Astrocyte of the hippocampus (primary cell): ENCODE measurements around the gene WNT4.

ENCODE experiments used
- DNase-seq: peaks from one replicate; pipeline ENCODE4 v3.0.0; 2011; ENCODE audit warnings: low read depth, low spot score

Gene WNT4

DNA sequence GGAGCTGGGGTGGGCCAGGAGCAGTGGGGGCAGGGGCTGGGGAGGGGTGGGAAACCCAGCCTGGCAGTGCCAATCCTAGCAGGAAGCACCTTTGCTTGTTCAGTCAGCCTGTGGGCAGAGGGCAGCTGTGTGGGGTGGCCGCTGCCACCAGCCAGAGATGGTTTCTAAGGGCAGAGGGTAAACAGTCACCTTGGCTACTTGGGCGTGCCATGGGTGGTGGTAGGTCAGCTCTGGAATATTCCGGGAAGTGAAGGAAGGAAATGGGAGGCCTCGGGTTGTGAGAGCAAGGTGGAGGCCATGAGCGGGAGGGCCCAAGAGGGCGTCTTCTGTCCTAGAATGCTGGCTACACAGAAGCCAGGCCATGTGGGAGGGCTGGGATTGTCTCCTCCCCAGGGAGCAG is 20.7 kb upstream of the WNT4 start:
- DNase-seq = no peak

DNA sequence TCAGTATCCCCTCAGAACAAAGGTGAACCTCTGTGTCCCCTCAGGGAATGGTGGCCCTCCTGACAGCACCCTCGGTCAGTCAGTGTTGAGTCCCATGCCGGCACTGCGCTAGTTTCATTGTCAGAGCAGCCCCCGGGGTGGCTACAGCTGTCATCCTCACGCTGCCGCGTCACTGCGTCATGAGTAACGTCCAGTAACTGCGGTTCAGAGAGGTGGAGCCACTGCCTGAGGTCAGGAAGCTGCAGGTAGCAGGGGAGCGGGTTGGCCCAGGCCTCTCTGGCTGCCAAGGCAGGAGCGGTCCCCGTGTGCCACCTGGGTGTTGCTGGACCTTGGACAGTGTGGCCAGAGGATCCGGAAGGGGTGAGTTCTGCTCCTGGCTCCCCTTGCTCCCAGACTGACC is 20.2 kb upstream of the WNT4 start:
- no peak for DNase-seq

DNA sequence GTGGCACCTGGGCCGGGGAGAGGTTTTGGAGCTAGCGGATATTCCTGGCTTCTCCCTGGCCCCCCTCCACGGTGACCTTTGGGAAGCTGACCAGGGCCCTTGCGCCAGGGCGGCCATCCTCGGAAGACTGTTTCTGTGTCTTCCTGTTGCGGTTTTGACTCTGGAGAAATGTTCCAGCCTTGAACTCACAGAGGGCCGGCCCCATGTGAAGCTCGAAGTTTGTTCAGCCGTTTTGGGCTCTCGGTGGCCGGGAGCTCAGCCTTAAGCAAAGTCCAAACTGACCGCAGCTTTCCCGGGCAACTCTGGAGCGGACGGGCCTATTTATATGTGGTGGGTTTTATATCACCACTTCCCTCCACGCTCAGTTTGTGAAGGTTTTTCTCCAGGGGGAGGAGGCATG is 17.0 kb upstream of the WNT4 start:
- DNase-seq = no peak

DNA sequence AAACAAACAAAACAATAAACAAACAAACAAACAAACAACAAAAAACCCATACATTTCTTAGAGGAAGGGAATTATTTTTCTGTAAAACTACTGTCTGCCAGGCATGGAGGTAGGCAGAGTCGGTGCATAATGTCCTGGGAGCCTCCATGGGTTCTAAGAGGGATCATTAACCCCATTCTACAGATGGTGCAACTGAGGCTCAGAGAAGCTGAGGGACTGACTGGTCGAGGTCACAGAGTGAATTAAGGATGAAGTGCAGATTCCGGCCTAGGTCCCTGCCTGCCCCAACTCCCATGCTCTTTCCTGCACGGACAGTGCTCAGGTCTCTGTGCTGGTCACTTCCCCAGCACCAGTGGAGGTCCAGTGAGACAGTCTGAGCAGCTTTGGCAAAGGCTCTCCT is 15.8 kb upstream of the WNT4 start:
- no peak for DNase-seq

DNA sequence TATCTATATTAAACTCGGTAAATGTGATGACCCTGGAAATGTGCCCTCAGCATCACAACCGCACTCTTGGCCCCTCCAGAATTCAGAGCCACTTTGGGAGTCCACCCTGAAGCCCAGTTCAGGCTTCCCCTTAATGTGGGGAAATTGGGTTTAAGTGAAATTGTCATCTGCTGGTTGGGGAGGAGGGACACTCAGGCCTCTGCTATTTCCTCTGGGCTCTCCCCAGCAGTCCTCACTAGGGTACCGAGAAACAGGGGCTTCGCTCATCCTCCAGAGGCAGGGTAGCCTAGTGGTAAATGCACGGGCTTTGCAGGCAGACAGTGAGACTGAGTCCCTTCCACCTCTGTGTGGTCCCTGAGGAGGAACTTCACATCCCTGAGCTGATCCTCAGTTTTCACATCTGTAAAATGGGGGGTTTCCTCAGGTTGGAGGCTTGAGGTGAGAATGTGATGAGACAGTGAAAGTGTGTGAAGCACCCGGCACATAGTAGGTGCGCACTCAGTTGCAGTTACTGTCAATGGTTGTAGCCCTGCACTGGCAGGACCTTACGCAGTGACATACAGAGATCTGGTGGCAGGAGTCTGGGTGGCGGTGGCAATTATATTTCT is 14.6 kb upstream of the WNT4 start:
- no peak for DNase-seq

DNA sequence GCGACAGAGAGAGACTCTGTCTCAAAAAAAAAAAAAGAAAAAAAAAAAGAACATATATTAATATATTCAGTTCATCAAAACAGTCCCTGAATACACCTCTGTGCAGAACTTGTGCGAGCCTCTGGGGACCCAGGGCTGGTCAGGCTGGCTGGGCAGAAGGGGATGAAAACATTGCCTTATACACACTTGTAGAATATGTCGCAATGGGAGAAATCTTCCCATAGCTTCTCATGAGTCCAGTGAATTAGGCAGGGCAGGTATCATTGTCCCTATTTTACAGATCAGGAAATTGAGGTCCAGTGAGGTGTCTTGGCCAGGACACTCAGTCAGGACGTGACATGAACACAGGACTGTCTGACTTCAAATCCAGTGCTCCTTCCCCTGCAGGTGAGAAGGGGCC is 12.6 kb upstream of the WNT4 start:
- no peak for DNase-seq

DNA sequence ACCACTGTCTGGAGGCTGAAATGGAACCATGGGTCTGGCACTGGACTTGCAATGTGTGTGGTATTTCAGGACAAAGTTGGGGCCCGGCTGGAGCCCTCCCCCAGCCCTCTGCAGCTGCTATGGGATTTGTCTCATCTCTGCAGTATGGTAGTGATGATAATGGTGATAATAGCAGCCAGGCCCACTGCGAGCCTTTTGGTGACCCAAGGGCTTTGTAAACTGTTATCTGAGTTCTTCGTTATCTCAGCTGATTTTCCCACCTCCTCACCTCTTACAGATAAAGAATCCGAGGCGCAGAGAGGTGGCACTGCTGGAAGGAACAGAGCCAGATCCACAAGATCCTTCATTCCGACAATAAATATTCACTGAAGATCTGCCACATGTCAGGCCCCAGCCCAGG is 11.7 kb upstream of the WNT4 start:
- DNase-seq = no peak

DNA sequence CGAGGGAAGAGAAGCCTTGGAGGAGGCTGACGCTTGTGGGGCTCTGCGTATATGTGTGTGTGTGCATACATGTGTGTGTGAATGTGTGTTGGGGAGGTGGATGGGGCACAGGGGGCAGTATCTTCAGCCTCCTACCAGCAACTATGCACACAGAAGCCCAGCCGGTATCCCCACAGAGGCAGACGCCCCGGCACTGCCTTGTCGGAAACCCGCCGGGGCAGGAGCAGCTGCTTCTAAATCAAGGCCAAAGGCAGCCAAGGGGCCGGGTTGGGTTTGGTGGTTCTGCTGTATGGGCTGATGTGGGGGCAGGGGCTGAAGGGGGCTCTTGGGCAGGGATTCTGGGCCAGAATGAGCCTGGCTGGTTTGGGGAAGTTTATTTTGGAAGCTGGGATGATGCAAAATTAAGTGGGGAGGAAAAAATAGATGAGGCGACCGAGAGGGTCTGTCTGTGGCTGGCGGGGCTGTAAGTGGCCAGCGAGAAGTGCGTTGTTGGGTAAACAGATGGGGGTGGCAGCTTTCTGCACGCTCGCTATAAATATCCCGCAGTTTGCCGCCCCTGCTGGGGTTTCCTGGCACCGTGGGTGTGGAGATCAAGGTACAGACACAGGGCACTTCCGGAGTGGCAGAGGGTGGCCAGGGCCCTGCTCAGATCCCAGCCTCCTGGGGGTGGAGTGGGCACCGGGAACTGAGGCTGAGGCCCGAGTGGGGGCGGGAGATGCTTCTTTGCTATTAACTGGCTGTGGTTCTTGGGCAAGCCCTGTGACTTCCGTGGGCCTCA is 11.0 kb upstream of the WNT4 start:
- DNase-seq = no peak

DNA sequence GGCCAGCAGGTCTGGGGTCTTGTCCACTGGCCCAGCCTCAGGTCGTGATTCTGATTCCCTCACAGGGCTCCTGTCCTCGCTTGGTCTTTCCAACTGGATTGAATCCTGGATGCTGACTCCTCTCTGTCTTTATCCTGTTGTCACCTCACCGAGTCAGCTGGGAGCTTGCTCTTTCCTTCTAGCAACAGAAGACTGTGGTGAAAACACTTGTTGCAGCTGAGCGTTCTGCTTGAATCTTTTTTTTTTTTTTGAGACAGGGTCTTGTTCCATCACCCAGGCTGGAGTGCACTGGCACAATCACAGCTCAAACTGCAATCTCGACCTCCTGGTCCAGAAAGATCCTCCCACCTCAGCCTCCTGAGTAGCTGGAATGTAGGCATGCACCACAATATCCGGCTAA is 8.0 kb upstream of the WNT4 start:
- DNase-seq = no peak

DNA sequence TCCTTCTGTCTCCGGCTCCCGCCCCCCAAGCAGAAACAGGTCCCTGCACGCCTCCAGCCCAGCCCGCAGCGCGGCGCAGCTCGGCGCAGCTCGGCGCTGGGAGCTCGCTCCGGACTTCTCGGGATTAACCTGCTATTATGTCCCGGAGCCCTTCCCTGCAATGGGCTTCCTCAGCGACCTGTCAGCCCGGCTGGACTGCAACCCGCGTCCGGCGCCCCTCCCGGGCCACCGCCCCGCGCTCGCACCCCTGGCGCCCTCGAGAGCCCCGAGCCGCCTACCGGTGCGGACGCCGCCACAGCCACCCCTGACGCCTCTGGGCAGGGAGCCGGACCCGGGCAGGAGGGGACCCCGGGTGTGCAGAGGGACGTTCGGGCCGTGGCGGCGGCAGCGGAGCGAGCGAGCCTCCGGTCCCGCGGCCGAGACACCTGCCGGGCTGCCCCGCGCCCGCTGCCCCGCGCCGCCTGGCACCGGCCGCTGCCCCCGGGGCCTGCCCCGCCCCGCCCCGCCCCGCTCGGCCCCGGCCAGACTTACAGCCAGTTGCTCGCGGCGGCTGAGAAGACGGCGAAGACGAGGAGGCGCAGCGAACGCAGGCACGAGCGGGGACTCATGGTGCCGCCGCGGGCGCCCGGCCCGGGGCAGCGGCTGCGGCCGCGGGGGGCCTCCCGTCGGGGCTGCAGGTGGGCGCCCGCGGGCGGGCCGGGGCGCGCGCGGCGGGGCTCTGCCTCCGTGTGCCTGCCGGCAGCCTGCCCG is 407 bp downstream of the WNT4 start:
- peak; percentile 63 for DNase-seq

DNA sequence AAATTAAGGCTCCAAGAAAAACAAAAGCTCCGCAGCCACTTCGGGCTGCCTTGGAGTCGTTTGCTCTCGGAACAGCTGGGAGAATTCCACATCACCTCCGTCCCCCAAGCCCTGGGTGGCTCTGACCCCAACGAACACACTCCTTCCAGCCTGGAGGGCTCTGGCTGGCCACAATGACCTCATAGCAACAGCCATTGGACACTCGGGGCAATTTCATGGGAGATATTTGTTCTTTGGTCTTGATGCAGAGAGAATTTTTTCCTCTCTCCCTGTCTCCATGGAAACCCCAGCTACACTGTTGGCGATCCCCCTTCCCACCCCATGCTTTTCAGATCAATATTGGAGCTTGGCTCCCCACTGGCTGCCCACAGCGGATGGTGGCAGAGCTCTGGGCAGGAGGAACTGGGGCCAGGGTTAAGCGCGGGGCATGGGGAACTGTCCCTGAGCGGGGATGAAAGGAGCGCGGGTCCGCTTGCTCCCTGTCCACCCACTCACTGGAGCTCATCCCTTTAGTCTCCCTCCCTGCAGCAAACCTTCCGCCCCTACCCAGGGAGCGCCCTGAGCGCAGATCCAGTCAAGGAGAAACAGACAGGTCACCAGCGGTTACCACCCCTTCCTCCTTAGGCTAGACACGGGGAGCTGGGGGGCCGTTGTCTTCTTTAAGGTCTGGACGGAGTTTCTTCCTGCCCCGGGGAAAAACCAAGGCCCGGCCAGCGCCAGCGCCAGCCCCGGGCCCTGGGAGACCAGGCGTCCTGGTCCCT is 1.2 kb downstream of the WNT4 start:
- peak; percentile 60 for DNase-seq

DNA sequence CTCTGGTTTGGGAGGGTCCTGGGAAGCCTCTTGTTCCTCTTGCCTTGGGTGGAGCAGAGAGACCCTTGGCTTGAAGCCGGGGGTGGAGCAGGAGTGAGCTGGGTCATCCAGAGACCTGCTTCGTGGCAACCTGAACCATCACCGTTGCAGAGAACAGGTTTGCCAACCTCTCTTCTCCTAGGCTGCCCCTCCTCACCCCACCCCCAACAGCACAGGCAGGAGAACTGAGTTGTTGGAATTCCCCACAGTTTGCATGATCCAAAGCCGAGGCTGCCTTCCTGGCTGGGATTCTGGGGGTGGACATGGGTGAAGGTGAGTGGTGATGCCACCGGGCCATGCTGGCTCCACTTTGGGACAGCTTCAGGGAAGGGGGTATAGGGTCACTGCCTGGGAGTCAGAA is 2.2 kb downstream of the WNT4 start:
- DNase-seq = no peak

DNA sequence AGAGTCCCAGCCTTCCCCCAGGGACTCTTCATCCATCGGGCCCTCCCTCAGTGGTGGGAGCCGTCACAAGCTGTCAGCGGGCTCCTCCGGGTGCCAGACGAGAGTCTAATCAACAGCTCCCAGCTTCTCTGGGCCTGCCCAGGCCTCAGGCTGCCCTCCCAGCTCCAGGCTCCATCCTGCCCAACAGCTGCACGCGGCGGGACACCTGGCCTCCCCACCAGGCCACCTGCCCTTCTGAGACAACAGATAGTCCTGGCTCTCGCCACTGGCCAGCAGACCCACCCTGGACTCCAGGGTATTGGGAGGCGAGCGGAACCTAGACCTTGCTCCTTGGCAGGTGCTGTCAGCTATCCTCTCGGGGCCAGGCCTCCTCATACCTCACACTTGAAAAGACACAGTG is 3.1 kb downstream of the WNT4 start:
- no peak for DNase-seq

DNA sequence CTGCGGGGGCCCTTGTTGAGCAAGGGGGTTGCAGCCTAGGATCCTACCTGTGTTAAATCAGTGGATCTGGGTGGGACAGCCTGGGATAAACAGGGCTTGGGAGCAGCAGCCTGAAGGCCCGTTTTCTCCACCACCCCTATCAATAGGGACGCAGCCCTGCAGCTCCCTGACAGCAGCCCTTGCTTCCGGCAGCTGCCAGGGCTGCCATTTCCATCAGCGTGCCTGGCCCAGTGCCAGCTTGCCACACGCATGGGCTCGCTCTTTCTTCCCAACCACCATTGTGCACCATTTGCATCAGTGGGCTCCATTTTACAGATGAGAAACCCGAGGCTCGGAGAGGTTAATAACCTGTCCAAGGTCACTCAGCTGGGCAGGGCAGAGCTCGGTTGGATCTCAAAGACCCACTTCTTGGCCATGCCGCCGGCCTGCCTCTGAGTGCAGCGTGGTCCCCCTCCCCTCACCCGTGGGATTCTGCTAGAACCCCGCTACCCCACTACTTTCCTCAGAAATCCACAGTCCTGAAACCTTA is 3.8 kb downstream of the WNT4 start:
- DNase-seq = no peak

DNA sequence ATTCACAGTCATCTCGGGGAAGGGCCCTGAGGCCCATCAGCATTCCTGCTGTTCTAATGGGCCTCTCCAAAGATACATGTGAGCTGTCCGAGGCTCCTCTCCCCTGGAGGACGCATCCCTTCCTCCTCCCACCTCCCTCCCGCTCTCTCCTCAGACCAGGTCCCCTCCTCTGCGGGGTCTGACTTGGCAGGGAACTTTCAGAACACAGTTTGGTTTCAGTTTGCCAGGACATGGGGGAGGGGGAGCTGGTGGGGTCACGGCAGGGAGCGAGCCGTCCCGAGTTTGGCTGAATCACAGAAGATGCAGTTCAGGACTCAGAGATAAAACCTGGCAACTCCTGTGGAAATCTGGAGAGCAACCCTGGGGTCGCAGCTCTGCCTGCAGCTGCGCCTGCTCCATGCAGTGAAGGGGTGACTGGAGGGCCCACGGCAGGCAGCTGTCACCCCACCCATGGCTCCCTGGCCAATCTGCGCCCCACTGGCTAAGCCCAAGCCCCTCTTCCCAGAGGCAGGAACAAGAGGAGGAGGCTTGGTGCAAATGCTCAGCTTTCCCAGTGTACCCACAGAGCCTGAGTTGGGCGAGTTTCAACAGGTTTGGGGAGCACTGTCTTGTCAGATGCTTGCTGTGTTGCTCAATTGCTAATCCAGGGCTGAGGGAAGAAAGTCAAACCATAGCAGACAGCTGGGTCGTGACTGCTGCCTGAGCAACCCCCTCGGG is 5.7 kb downstream of the WNT4 start:
- DNase-seq = peak; percentile 33

DNA sequence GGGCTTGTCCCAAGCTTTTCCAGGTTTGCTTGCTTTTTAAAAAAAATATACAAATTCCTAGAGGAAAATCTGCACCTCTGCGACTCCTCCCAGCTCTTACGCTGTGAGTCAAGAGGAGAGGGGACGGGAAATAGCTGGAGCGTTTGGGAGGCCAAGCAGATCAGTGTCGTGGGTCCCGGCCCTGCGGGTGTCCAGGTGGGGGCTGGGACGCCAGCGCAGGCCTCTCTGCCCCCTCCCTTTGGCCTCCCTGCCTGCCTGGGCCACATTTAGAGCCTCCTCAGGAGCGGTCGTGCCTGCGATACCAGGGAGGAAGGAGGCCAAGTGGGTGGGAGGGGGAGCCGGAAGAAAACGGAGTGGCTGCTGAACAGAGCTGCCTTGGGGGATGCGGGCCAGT is 9.0 kb downstream of the WNT4 start:
- DNase-seq = peak; percentile 16

DNA sequence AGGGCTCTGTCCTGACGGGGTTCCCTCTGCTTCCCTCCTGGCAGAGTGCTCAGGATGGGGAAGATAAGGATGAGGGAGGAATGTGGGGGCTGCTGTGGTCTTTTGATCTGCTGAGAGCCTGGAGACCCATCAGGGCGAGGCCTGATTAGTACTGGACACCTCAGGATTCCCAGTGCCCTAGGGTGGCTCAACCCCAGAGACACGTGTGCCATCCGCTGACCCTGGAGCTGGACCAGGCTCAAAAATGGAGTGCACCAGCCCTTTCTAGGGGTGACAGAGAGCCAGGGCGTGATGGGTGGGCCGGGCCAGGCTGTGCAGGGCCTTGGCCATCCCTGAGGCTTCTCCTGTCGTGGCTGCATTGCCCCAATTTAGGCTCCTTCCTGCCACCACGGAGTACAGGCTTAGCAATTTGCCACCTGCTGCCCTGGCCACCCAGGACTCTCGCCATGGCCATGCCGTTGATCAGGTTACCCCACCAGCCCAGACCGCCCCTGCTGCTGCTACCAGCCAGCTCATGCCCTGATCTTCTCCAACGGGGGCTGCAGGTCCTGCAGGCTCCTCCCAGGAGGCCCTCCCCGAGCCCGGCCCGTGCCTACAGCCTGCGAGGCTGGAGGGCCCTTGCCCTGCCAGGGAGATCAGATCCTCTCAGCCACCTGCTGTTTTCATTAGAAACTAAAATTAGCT is 9.5 kb downstream of the WNT4 start:
- no peak for DNase-seq

DNA sequence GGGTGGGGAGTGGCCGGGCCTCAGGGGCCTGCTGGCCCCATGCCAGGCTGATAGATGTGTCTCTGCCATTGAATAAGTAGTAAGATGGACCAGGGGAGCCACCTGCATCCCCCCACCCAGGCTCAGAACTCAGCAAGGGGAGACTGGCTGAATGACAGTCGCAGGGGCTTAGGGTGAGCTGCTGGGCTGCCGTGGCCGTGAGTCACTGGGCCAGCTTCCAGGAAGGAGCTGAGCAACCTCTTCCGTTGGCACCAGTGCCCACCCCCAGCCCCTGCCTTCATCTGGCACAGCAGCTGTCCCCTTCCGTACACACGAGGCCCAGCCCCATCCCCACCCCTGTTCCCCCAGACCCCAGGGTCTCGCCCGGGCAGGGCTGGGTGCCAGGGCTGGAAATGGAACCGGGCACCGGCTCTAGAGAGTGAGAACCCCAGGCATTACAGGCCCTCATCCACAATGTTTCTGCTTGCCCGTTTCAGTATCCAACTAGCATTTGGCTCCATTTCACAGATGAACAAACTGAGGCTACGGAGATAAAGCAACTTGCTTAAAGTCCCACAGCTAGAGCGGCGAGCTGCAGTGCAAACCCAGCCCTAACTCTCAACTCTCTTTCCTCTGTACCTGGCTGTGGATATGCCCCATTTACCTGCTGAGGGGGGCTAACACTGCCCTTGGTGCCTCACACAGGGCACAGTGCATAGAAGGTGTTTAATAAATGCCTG is 10.2 kb downstream of the WNT4 start:
- peak; percentile 93 for DNase-seq

DNA sequence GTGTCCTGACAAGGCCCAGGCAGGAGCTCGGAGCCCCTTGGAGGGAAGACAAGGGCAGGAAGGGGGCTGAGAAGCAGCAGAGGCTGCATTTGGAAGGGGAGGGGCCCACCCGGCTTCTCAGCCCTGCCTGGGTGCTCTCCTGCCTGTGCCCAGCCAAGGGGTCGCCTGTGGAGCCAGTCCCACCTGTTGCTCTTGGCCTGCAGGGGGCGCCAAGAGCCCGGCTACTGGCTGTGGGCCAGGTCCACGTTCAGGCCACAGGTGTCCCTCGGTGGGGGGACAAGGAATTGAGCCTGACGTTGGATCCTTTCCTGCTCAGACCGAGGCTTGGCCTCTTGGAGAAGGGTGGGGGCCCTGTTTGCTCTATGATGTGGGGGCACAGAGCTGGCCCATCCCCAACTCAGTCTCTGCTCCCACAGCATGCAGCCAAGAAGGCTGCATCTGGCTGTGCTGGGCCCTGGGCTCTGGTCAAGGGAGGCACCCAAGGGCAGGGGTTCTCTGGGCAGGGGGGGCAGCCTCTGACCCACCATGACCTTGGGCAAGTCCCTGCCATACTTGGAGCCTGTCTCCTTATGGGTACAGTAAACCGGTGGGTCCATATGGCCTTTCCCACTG is 10.9 kb downstream of the WNT4 start:
- peak; percentile 58 for DNase-seq

DNA sequence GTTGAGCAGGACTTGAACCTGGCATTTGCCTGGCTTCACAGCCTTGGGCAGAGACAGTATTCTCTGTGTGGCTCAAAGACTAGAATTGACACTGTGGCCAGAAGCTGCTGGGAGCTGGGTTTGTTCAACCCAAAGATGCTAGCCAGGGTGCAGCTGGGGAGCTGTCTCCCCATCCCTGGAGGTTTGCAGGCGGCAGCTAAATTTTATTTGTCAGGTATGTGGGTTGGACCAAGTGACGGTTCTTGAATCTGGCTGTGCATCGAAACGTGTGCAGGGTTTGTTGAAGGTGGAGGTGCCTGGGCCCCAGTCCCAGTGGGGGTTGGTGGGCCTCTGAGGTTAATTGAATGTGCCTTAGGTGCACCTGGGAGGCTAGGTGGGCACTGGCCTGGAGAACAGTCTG is 11.8 kb downstream of the WNT4 start:
- no peak for DNase-seq
